ENCODE measurements around the gene MED12L.

The MED12L gene

DNA sequence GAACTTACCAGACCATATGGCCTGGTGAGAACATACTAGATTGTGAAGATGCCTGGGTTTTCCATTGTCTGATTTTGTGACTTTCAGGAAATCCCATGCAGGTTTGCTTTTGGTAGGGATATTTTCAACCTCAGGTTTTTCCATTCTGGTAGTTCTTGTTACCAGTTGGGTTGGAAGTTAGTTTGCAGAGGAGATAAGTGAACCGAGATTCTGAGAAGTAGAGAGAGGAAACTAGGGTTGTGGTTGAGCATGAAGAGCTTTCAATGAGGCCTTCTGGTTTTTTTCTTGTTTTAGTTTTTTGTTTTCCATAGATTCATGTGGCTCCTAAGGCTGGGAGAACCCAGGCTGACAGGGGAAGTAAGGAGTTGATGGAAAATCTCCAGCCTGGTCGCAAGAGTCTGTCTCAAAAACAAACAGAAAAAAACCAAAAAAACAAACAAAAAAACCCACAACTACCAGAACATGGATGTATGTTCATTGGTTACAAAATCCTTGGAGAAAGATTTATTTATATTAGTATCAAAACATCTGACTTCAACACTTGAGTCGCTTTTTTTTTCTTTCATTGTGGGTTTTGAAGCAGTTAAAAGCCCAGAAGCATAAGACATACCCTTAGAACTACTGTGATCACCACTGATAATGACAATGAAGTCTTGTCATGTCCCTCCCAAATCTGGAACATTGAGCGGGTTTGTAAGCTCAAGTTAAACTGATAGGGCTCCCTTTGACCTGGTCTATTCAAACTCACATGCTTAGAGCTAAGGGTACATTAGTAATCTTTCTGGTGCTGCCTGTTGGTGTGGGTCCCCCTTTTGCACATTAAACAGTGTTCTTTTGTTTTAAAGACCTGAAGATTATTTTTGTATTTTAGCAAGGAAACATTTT, 114.3 kb downstream of the MED12L start:
- Histone ChIP-seq H3K27ac (ENCODE audit: extremely low read depth, low read depth, low read length) (no peak overlapping the region), H3K9me3 (ENCODE audit: control insufficient read depth, insufficient read depth, low read depth, low read length) (no peaks in the 10 kb centered on the region), H3K36me3 (ENCODE audit: control insufficient read depth in 2 of 2, insufficient read depth in 1 of 2, low read length in 2 of 2) (peaks cover 0 to 3% of the 10 kb centered on the region in 2 experiments; a peak in 1 of 3 replicates), H3K4me3 (ENCODE audit: low read depth, low read length) (no peak overlapping the region), H3K4me1 (ENCODE audit: control insufficient read depth, insufficient read depth, low read length) (no peaks in the 10 kb centered on the region)
- ChIA-PET CTCF (interaction anchor here (0.6 to 1.3 kb wide), 2 partner anchors 28 to 395 kb away, joined by 3 to 5 read pairs; no protein-coding TSS in a partner anchor), POLR2A (no interaction called here)
- TF ChIP-seq OVOL3 (tag by site-specific recombination; IDR thresholded peaks at IDR 0.05): no peak
- no peak for TF ChIP-seq ZNF423 (tag by site-specific recombination; IDR thresholded peaks at IDR 0.05)
- no peak for TF ChIP-seq ZNF549 (tag by site-specific recombination; IDR thresholded peaks at IDR 0.05)
- TF ChIP-seq ZNF202 (tag by site-specific recombination; IDR thresholded peaks at IDR 0.05; ENCODE audit: borderline replicate concordance): no peak
- TF ChIP-seq ZBTB1 (tag by site-specific recombination; IDR thresholded peaks at IDR 0.05): no peak
- no peak for TF ChIP-seq KLF9 (tag by site-specific recombination; IDR thresholded peaks at IDR 0.05; ENCODE audit: low read depth)
- TF ChIP-seq ZNF311 (tag by site-specific recombination; IDR thresholded peaks at IDR 0.05; ENCODE audit: borderline replicate concordance): no peak
- TF ChIP-seq ZNF664 (tag by site-specific recombination; IDR thresholded peaks at IDR 0.05): no peak
- TF ChIP-seq, protein P1, sequence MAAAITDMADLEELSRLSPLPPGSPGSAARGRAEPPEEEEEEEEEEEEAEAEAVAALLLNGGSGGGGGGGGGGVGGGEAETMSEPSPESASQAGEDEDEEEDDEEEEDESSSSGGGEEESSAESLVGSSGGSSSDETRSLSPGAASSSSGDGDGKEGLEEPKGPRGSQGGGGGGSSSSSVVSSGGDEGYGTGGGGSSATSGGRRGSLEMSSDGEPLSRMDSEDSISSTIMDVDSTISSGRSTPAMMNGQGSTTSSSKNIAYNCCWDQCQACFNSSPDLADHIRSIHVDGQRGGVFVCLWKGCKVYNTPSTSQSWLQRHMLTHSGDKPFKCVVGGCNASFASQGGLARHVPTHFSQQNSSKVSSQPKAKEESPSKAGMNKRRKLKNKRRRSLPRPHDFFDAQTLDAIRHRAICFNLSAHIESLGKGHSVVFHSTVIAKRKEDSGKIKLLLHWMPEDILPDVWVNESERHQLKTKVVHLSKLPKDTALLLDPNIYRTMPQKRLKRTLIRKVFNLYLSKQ (tag by site-specific recombination; IDR thresholded peaks at IDR 0.05; ENCODE audit: borderline replicate concordance): no peak
- TF ChIP-seq ZNF292 (tag by site-specific recombination; IDR thresholded peaks at IDR 0.05; ENCODE audit: borderline replicate concordance, low read depth): no peak
- TF ChIP-seq, protein P2, sequence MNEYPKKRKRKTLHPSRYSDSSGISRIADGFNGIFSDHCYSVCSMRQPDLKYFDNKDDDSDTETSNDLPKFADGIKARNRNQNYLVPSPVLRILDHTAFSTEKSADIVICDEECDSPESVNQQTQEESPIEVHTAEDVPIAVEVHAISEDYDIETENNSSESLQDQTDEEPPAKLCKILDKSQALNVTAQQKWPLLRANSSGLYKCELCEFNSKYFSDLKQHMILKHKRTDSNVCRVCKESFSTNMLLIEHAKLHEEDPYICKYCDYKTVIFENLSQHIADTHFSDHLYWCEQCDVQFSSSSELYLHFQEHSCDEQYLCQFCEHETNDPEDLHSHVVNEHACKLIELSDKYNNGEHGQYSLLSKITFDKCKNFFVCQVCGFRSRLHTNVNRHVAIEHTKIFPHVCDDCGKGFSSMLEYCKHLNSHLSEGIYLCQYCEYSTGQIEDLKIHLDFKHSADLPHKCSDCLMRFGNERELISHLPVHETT (tag by site-specific recombination; IDR thresholded peaks at IDR 0.05): no peak
- TF ChIP-seq, protein P3, sequence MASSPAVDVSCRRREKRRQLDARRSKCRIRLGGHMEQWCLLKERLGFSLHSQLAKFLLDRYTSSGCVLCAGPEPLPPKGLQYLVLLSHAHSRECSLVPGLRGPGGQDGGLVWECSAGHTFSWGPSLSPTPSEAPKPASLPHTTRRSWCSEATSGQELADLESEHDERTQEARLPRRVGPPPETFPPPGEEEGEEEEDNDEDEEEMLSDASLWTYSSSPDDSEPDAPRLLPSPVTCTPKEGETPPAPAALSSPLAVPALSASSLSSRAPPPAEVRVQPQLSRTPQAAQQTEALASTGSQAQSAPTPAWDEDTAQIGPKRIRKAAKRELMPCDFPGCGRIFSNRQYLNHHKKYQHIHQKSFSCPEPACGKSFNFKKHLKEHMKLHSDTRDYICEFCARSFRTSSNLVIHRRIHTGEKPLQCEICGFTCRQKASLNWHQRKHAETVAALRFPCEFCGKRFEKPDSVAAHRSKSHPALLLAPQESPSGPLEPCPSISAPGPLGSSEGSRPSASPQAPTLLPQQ (tag by site-specific recombination; IDR thresholded peaks at IDR 0.05): no peak
- TF ChIP-seq, protein P4, sequence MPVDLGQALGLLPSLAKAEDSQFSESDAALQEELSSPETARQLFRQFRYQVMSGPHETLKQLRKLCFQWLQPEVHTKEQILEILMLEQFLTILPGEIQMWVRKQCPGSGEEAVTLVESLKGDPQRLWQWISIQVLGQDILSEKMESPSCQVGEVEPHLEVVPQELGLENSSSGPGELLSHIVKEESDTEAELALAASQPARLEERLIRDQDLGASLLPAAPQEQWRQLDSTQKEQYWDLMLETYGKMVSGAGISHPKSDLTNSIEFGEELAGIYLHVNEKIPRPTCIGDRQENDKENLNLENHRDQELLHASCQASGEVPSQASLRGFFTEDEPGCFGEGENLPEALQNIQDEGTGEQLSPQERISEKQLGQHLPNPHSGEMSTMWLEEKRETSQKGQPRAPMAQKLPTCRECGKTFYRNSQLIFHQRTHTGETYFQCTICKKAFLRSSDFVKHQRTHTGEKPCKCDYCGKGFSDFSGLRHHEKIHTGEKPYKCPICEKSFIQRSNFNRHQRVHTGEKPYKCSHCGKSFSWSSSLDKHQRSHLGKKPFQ (tag by site-specific recombination; IDR thresholded peaks at IDR 0.05): no peak
- TF ChIP-seq ZNF747 (tag by site-specific recombination; IDR thresholded peaks at IDR 0.05): no peak
- TF ChIP-seq, protein P5, sequence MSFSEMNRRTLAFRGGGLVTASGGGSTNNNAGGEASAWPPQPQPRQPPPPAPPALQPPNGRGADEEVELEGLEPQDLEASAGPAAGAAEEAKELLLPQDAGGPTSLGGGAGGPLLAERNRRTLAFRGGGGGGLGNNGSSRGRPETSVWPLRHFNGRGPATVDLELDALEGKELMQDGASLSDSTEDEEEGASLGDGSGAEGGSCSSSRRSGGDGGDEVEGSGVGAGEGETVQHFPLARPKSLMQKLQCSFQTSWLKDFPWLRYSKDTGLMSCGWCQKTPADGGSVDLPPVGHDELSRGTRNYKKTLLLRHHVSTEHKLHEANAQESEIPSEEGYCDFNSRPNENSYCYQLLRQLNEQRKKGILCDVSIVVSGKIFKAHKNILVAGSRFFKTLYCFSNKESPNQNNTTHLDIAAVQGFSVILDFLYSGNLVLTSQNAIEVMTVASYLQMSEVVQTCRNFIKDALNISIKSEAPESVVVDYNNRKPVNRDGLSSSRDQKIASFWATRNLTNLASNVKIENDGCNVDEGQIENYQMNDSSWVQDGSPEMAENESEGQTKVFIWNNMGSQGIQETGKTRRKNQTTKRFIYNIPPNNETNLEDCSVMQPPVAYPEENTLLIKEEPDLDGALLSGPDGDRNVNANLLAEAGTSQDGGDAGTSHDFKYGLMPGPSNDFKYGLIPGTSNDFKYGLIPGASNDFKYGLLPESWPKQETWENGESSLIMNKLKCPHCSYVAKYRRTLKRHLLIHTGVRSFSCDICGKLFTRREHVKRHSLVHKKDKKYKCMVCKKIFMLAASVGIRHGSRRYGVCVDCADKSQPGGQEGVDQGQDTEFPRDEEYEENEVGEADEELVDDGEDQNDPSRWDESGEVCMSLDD (tag by site-specific recombination; IDR thresholded peaks at IDR 0.05): no peak
- TF ChIP-seq ZFHX2 (tag by site-specific recombination; conservative IDR thresholded peaks at IDR 0.05): no peak
- no peak for TF ChIP-seq PRDM1 (tag by site-specific recombination; IDR thresholded peaks at IDR 0.05)

All from HEK293 (cell line).